Body of pancreas (tissue), 4 donors: ENCODE measurements around the gene NPEPPS. TPM values are rescaled to one million over a fixed set of nuclear protein-coding genes. Genes with fewer than 3 reads are reported as not detected.

Experiments used
- ATAC-seq: fragments of 150-250 bp; one replicate; pipeline ENCODE4 v1.9.1; 2016
- DNase-seq, 4 donors: peaks; one replicate each; pipeline ENCODE4 v3.0.0-alpha.2; 2019
- H3K27ac ChIP-seq, 4 donors: fragments of 200-600 bp; sonication (generic); 1 replicate in 3 of 4; 2 replicates in 1 of 4; pipeline versions ENCODE4 v1.5.1 to v1.6.1; 2016 to 2019; ENCODE audit warnings: mild to moderate bottlenecking in 1 of 4, mixed read lengths in 1 of 4, moderate library complexity in 1 of 4
- H3K27me3 ChIP-seq, 2 donors: fragments of 200-600 bp; sonication (generic); one replicate each; pipeline ENCODE4 v1.6.0; 2016; ENCODE audit warnings: mild to moderate bottlenecking in 1 of 2
- H3K36me3 ChIP-seq, 2 donors: fragments of 200-600 bp; sonication (generic); replicated peaks in 1 of 2; 2 replicates each; pipeline ENCODE4 v1.5.1; 2016; ENCODE audit warnings: low read depth in 2 of 2; ENCODE audit not compliant: insufficient read depth in 1 of 2
- H3K4me1 ChIP-seq: fragments of 200-600 bp; sonication (generic); one replicate; pipeline ENCODE4 v1.6.0; 2016
- H3K4me3 ChIP-seq, 2 donors: fragments of 200-600 bp; sonication (generic); 1 replicate in 1 of 2; 2 replicates in 1 of 2; pipeline ENCODE4 v1.5.1; 2016 to 2019
- H3K9me3 ChIP-seq, 3 donors: fragments of 200-600 bp; sonication (generic); 1 replicate in 2 of 3; 2 replicates in 1 of 3; pipeline ENCODE4 v1.5.1; 2016
- CTCF ChIP-seq, 7 experiments: fragments of 450-650 bp in 4 of 7; fragments of 200-600 bp in 3 of 7; sonication (generic) in 3 of 7; IDR thresholded peaks; one replicate each; pipeline ENCODE4 v1.5.1; 2016 to 2019; ENCODE audit warnings: antibody characterized with exemption in 7 of 7
- POLR2A ChIP-seq, 3 donors: fragments of 450-650 bp; IDR thresholded peaks; one replicate each; pipeline ENCODE4 v1.6.1; 2016; ENCODE audit warnings: antibody characterized with exemption in 3 of 3, mild to moderate bottlenecking in 2 of 3
- WGBS, 2 donors: methylation state at CpG; one replicate each; pipeline ENCODE4 v1.1.5; 2017; 5-methylcytosine and 5-hydroxymethylcytosine counted together
- intact Hi-C: fragments of 100-400 bp; cut with DNase I; formaldehyde crosslinking; loops from one replicate; pipeline ENCODE4 v1.15.1; 2023
- total RNA-seq, 2 donors: library from RNA; depleted of rRNA; stranded (reverse); fragments of >200 nt; gene quantifications; one replicate each; pipeline ENCODE4 v1.1.0, GENCODE V29; 2016

Gene NPEPPS
- total RNA-seq, 2 donors from 2014 or later: 77.5 to 92.4 TPM

GRCh38 chr17:47649153-47649971 lies 118.5 kb downstream of the NPEPPS start, which contains the start of gene KPNB1:
KPNB1 (plus strand) TSS chr17:47649919; CDS start chr17:47650245, 326 bp downstream.
- peak within 1 kb of the TSS; percentile 76 to 82 for H3K4me3 ChIP-seq
- peak; percentile 88 for ATAC-seq
- intact Hi-C loops: no loop called here
- TF ChIP-seq CTCF (IDR thresholded peaks at IDR 0.05) (peak in 1 of 7 experiments; percentile 2), POLR2A (IDR thresholded peaks at IDR 0.05) (peak; percentile 43 to 77 (median 74))
- H3K36me3 ChIP-seq: peaks cover 0 to 2% of the 10 kb centered on the region in 2 donors
- DNase-seq: peak; percentile 98 to 99 (median 99)
- H3K9me3 ChIP-seq: no peaks in the 10 kb centered on the region
- H3K27ac ChIP-seq: peak within 1 kb of the TSS; percentile 81 to 95 (median 90)
- peaks cover 33% of the 10 kb centered on the region for H3K4me1 ChIP-seq
- no peaks in the 10 kb centered on the region for H3K27me3 ChIP-seq
- 0 to 1% methylated on average over 36 to 74 of the region's 74 CpGs for WGBS, 2 donors

- Histone ChIP-seq H3K4me1 (peaks cover 39% of the 10 kb centered on the region), H3K4me3 (peak overlapping the region; percentile 76 to 82), H3K27ac (peak overlapping the region; percentile 81 to 95 (median 90)), H3K9me3 (no peaks in the 10 kb centered on the region), H3K36me3 (peaks cover 0 to 5% of the 10 kb centered on the region in 2 donors), H3K27me3 (no peaks in the 10 kb centered on the region)
- TF ChIP-seq CTCF (IDR thresholded peaks at IDR 0.05): no peak
- TF ChIP-seq POLR2A (IDR thresholded peaks at IDR 0.05): no peak
- DNase-seq: peak in 1 of 4 donors; percentile 54
- ATAC-seq: peak; percentile 11
- intact Hi-C loops: loop anchor here (10.0 kb wide), 1 partner anchor 155 kb away; no protein-coding TSS in a partner anchor
- 0% methylated on average over 10 to 45 of the region's 48 CpGs for WGBS, 2 donors
These were observed 119.1 kb downstream of the NPEPPS start for GRCh38 chr17:47649972-47650524.

- ATAC-seq: peak; percentile 69
- Histone ChIP-seq H3K4me1 (peaks cover 47% of the 10 kb centered on the region), H3K27ac (peak overlapping the region; percentile 81 to 95 (median 90))
These were observed 119.9 kb downstream of the NPEPPS start for GRCh38 chr17:47650525-47651522.

More at GRCh38 chr17:47650525-47651522, 119.9 kb downstream of the NPEPPS start:
- intact Hi-C loops: loop anchor here (10.0 kb wide), 1 partner anchor 154 kb away; no protein-coding TSS in a partner anchor
- peak; percentile 95 to 96 (median 96) for DNase-seq
- Histone ChIP-seq H3K4me3 (peak overlapping the region; percentile 76 to 82), H3K9me3 (no peaks in the 10 kb centered on the region), H3K36me3 (peaks cover 0 to 6% of the 10 kb centered on the region in 2 donors), H3K27me3 (no peaks in the 10 kb centered on the region)
- TF ChIP-seq POLR2A (IDR thresholded peaks at IDR 0.05) (peak in 2 of 3 donors; percentile 24 to 32), CTCF (IDR thresholded peaks at IDR 0.05) (no peak)
- 2 to 3% methylated on average over 12 to 33 of the region's 39 CpGs for WGBS, 2 donors
